GM19240 (cell line): Measurements from ENCODE around the gene CNTNAP2.
"Not testable (repeated sequence)": the region's sequence is repeated elsewhere in the genome, so short reads cannot be mapped to it uniquely, and the experiment has no call there.

Experiments used
- DNase-seq: peaks from one replicate; pipeline ENCODE4 v3.0.0; 2011; ENCODE audit warnings: low spot score; ENCODE audit not compliant: insufficient read length

The CNTNAP2 gene

DNA sequence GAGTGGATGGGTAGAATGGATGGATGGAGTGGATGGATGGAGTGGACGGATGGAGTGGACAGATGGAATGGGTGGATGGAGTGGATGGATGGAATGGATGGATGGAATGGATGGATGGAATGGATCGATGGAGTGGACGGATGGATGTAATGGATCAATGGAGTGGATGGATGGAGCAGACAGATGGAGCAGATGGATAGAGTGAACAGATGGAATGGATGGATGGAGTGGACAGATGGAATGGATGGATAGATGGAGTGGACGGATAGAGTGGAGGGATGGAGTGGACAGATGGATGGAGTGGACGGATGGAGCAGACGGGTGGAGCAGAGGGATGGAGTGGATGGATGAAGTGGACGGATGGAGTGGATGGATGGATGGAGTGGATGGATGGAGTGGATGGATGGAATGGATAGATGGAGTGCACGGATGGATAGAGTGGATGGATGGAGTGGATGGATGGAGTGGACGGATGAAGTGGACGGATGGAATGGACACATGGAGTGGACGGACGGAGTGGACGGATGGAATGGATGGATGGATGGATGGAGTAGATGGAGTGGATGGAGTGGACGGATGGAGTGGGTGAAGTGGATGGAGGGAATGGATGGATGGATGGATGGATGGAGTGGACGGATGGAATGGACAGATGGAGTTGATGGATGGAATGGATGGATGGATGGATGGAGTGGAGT, 2213.7 kb downstream of the CNTNAP2 start:
- no peak for DNase-seq

DNA sequence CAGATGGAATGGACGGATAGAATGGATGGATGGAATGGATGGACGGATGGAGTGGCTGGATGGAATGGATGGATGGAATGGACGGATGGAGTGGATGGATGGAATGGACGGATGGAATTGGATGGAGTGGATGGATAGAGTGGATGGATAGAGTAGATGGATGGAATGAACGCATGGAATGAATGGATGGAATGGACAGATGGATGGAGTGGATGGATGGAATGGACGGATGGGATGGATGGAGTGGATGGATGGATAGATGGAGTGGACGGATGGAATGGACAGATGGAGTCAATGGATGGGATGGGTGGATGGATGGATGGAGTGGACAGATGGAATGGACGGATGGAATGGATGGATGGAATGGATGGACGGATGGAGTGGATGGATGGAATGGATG, 2214.2 kb downstream of the CNTNAP2 start:
- DNase-seq: no peak

DNA sequence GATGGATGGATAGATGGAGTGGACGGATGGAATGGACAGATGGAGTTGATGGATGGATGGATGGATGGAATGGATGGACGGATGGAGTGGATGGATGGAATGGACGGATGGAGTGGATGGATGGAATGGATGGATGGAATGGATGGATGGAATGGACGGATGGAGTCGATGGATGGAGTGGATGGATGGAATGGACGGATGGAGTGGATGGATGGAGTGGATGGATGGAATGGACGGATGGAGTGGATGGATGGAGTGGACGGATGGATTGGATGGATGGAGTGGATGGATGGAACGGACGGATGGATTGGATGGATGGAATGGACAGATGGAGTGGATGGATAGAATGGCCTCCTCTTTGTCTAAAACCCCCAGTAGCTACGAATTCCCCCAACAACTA, 2214.9 kb downstream of the CNTNAP2 start:
- not testable (repeated sequence) for DNase-seq

DNA sequence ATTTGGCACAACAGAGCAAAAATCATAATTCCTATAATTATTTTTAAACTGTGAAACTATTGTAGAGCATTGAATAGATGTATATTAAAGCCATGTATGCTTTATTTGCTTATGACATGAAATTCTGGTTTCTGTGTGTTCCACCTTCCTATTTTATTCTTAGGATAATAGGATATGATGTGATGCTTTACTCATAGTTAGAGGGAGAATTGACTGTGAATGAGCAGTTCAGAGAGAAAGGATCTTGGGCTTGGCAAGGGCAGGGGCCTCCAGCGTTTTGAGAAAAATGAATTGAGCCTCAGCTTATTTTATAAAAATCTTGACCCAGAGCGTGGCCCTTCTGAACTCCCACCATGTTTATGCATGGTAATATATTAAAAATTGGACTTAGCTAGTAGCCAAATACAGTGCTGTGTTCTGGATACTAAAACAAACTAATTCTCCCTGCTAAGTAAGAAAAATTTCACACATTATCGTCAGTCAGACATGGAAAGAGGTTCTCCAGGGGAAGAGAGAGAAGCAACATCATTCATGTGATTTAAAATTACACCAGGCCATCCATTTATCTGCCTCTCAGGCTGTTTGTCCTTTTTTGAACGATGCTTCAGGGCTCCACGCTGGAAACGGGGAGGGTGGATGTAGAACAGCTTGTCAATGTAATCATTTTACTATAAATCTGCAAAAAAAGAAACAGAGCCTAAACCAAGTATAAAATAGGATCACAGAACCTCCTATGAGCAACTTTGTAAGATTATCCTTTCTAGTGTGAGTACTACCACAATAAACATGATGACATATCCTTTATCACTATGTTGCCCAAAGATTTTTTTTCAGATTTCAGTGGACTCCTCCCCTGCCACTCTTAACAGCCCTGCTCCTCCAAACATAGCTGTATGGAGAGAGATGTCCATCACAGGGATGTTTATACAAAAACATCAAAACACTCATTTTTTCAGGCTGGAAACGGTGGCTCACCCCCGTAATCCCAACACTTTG, 2215.9 kb downstream of the CNTNAP2 start:
- no peak for DNase-seq

DNA sequence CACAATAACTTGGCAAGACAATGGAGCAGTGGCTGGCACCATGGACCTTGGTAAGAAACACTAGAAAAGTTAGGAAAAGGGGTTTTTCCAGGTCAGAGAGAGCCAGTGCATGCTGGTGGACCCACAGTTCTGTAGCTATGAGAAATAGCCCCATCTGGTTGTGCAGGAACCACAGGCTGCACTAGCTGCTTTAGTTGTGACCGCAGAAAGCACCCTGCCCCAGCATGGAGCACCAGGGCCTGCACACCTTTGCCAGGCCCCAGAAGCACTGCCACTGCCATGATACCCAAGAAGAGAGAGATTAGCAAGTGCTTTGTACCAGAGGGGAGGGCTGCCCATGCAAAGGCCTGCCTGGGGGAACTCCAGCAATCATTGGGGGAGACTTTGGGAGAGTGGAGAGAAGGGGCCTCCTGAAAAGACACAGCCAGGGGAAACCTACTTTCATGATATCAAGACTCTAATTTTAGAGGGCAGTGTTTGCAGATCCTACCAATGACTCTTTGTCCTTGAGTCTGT, 2217.9 kb downstream of the CNTNAP2 start:
- no peak for DNase-seq

DNA sequence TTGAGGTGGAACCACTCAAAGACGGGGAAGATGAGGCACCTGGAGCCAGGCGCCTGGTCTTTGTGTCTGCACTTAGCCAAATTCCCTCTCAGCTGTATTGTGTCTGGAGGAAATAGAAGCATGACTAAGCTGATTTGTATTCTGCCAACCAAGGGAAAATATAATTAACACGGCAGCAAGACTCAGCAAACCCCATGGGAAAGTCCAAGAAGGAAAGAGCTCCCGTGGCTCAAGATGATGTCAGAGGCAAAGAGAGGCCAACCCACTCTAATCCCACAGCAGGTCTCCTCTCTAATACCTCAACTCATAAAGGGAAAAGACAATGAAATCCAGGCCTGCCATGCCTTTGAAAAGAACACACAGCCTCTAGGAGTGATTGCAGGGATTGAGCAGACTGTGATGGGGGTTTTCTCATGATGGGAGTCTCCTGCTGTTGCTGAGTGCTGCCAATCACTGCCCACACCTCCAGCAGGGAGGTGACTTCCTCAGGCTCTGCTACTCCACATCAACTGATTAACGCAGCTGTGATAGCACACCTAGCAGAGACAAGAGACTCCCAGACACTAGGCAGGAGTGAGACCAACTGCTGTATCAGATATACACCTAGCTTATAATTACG, 2218.5 kb downstream of the CNTNAP2 start:
- DNase-seq: no peak

DNA sequence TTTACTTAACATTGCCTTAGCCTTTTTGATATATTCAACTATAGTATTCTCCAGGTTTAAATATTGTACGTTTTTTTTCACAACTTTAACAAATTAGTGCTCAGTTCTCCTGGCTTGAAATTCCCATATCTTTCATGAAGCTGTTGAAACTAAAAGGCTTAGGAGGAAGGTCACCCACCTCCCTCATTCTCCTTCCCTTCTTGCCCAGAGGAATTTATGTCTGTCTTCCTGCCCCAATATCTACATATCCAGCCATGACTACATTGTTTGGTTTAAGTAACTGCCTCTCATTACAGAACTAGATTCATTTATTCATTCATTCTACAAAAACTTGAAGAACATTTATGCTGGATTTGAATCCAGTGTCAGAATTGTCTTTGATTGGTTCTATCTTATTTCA, 2219.2 kb downstream of the CNTNAP2 start:
- no peak for DNase-seq

DNA sequence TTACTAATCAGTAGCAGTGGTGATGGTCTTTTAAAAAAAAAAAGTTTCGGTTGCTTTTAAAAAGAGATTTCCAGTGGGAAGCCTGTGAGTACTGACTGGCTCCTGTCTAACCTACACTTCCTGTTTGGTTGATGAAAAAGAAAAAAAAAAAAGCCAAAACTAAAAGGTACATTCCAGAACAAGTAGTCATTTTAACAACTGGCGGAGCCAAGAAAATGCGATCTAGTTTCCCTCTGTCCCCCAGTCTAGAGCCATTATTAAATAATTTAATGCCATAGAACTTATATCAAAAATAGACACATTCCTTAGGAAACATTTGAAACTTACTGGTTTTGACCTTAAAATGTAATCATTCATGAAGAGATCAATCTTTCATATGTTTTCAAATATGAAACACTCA, 2219.8 kb downstream of the CNTNAP2 start:
- DNase-seq: no peak

DNA sequence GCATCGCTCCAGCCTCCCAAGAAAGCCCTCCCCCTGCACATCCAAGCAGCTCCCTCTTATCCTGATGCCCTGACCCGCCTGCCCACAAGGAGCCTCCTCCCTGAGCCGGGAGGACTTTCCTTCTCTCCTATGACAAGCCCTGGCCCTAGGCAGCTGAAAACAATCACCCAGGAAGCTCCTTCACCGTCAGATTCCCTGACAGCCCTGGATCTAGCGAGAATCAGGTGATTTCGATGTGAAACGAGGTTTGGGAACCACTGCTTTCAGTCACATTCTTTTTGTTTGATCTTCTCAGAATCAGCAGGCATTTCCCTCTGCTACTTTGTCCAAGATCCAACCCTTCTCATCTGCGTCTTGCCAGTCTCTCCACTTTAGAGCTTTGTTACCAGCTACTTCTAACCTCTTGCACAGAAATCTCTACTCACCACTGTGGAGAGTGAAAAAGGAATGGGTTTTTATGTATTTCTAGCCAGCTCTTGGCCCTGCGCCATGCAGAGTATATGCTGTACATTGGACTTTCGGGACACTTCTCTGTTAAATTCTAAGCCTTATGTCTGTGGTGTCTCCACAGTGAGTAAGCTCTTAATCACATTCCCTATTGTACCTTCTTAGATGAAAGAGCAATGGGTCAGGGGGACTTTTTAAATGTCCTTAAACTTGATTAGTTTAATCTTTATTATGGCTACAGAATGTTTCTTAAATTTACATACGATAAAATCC, 2220.8 kb downstream of the CNTNAP2 start:
- no peak for DNase-seq

DNA sequence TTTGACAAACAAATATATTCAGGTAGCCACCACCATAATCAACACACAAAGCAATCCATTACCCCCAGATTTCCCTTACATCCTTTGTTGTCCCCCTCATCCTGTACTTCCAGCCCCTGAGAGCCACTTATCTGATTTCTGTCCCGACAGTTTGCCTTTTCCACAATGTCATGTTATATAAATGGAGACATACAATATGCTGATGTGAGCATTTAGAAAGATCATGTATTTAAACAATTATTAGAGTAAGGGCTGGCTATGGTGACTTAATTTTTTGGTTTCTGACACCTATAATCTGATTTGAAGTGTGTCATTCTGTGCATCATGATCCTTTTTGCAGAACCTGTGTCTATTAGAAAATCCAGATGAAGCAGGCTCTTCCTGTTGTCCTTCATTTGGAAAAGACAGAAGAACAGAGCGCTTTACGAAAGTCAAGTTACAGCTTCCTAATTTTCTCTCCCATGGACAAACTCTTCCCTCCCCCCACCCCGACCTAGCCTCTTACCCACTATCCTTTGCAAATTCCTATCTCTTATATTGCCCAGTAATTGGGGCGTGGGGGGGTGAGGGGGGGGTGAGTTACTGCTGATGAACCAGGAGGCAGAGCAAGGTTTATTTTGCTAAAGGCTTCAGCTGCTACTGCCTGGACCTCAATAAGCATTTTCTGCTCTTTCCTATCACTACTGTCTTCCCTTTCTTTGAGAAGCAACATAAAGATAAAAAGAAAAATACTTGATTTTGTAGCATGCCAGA, 2221.6 kb downstream of the CNTNAP2 start:
- DNase-seq: no peak

DNA sequence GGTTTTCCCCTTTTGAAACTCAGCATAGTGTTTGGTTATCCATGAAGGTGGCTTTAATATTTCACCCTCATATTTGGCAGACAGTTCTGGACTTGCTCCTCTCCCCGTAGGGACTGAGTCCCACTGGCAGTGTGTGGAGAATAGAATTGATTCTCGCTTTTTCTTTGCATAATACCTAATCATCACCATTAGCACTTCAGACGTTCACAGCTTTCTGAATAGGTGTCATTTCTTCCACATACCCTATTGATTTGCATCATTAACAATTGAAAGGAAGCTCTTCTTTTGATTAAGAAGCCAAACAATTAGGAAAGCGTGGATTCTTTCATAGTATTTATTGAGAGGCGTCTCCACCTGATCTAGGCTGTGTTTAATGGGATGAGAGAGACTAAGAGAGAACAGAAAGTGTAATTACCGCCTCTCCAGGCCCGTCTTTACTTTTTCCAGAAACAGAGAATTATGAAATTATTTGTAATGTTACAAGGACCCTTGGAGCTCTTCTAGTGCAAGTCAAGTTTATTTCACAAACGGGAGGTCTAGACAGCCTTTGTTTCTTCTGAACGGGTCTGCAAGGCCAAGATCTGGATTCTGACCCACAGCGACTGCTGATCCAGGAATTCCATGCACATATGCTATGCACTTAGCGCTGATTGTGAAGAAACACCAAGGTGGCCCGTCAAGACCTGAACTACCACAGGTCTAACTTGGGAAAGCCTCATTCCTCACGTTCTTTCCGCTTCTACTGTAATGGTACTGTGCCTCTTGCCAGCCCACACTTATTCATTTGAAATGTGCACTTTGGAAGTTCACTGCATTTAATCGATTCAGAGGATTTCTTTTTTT, 2224.1 kb downstream of the CNTNAP2 start:
- DNase-seq: no peak

DNA sequence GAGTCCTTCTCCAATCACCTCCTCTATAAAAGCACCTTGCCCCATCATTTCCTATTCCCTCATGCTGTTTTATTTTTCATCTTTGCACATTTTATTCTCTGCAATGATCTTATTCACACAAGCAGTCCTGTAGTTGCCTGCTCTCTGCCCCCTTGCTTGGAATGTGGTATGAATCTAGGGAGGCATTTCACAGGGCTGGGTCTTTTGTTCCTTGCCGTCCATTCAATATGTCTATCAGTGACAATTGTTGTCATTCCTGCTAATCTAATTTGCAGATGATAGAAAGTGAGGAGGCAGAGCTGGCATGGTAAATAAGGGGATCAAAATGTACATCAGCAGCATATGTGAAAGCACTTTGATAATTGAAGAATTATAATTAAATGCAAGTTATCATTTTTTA, 2227.8 kb downstream of the CNTNAP2 start:
- DNase-seq: no peak

DNA sequence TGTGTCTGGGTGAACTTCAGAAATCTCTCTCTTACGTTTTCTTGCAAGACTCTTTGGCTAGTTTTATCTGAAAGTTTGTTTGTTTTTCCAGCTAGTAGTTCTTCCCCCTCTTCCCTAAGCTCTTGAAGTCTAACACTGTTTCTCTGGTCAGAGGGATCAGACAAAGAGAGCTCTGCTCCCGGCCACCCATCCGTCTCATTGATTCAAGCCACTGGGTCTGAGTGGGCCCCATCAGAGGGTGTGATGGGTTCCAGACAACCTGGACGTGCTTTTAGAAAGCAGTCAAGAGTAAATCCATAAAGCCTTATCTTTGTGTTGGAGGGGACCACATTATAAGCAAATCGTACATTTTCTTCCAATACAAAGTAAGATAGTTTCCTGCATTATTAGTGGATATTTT, 2231.4 kb downstream of the CNTNAP2 start:
- DNase-seq: no peak

DNA sequence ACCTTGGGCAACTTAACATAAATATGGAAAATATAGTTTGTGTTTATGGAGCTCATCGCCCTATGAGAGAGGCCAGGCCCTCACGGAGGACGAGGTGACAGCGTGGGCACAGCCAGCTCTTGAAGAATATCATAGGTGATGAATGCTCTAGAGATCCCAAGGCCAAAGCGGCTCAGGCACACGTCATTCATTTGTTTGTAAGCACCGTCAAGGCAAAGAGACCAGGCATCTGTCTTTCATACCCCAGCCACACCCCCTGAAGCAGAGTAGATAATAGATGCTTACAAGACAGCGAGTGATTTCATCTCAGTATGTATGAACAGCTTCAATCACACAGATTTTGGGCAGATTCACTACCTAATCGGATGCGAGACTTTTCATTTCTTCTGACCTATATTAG, 2231.9 kb downstream of the CNTNAP2 start:
- DNase-seq: no peak

DNA sequence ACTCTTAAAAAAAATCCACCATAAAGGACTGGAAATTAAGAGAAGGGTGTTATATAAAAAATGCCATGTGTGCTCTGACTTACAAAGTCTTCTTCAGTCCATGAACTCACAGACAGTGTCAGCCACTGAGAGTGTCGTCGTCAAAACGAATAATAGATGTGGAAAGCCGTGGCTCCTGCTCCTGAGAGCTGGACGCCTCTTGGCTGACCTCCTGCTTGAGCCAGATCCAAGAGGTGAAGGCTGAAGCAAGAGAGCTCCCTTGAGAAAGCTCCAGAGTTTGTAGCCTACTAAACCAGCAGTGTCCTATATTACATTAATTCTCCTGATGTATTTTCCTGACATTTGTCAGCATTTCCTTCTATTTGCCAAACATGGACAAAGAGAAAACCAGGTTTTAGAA, 2239.7 kb downstream of the CNTNAP2 start:
- no peak for DNase-seq

DNA sequence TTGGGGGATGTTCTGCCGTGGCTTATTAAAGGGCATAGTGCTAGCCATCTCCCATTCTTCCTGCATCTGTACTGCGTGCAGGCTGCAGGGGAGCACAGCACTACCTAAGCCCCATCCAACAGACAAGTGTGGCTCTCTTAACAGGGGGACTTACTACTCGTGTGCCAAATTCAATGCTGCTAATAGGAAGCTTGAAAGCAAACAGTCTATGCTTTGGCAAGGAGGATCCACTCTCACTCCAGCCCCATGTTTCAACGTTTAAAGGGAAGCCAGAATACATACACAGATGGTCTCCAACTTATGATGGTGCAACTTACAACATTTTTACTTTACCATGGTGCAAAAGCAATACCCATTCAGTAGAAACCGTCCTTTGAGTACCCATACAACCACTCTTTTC, 2245.9 kb downstream of the CNTNAP2 start:
- no peak for DNase-seq

DNA sequence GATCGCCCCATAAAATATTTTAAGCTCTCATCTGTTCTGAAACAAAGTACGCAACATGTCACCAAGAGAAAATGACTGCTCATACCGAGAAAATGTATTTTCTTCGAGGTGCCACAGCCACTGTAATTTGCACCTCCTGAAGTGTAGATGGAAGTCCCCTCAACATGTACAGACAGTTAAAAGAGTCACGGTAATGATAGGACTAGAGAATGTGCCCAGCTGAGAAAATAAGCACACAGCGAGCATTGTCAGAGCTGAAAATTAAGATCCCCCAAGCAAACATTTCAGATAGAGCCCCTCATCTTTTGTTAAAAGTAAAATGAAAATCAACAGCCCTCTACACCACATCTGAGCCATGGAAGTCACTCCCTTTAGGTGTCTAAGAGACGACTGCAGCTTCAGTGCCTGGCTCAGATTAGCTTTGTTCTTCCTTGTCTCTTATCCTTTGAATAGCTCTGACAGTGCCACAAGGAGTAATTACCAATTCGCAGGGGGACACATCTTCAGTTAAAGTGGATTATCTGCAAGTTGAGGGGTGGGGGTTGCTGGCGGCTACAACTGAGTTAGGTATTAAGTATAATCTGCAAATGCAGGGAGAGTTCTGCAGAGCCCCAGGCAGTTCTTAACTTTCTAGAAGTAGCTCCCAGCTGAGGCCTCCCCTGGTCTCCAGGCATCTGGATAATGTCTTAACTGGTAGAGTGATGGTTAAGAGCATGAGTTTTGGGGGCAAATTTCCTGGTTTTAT, 2251.3 kb downstream of the CNTNAP2 start:
- no peak for DNase-seq

DNA sequence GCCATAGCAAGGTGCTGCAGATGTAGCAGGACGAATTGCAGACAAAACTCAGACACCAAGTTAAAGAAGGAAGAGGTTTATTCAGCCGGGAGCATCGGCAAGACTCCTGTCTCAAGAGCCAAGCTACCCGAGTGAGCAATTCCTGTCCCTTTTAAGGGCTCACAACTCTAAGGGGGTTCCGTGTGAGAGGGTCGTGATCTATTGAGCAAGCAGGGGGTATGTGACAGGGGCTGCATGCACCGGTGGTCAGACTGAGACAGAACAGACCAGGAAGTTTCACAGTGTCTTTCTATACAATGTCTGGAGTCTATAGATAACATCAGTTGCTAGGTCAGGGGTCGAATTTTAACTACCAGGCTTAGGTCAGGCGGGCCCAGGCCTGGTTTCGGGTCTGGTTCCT, 2252.0 kb downstream of the CNTNAP2 start:
- DNase-seq: no peak
